ENCODE measurements around the gene MKRN2OS.

DNA sequence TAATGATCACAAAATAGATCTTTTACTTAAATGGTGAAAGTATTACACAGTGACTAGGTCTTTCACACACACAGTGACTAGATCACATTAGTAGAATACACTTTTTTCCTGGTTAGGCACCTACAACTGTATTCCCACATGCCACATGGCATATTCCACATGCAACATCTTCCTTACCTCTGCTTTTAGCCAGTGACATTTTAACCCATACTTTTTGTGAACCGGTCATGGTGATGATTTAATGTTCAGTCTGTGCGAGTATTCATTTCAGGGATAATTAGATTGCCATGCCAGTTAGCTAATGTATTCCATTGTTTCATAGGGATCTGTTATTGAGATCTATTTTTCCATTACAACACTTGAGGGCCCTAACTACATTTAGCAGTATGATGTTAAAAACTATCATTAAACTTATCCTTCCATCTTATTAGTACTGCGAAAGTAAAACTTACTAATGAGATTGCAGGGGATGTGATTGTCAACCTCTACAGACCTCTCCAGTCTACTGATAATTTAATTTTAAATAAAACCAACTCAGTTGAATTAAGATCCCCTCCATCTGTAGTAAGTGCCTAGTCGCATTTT is 32.7 kb downstream of the MKRN2OS start:
- no peak for TF ChIP-seq MAX (IDR thresholded peaks at IDR 0.05; ENCODE audit: insufficient read depth, insufficient read length)
- no peak for TF ChIP-seq FOS (IDR thresholded peaks at IDR 0.05; ENCODE audit: borderline replicate concordance, insufficient read depth, low read length)
- TF ChIP-seq POLR2A (IDR thresholded peaks at IDR 0.05; ENCODE audit: low read depth, low read length) = no peak
- no peak for TF ChIP-seq CTCF (IDR thresholded peaks at IDR 0.05; ENCODE audit: extremely low read depth in 1 of 2, insufficient read depth in 1 of 2, low read depth in 1 of 2, low read length in 2 of 2)
- TF ChIP-seq EZH2 (IDR thresholded peaks at IDR 0.05; ENCODE audit: borderline replicate concordance, low read depth, low read length, severe bottlenecking) = no peak
- TF ChIP-seq POLR2AphosphoS5 (IDR thresholded peaks at IDR 0.05; ENCODE audit: insufficient read depth, low read depth, low read length) = no peak

All from endothelial cell of umbilical vein (primary cell).